Esophagus squamous epithelium (tissue), 5 donors: Measurements from ENCODE around the gene RARA. TPM values are rescaled to one million over a fixed set of nuclear protein-coding genes. Genes with fewer than 3 reads are reported as not detected.

ENCODE experiments used
- DNase-seq: peaks from one replicate; lab custom pipeline; 2025; lab: John Stamatoyannopoulos, UW
- H3K27ac ChIP-seq, 4 donors: fragments of 200-600 bp; sonication (generic); one replicate each; pipeline ENCODE4 v1.5.1; 2016 to 2019; ENCODE audit warnings: mild to moderate bottlenecking in 1 of 4
- H3K27me3 ChIP-seq, 4 donors: fragments of 200-600 bp; sonication (generic); 1 replicate in 3 of 4; 2 replicates in 1 of 4; pipeline versions ENCODE4 v1.5.1 to v1.6.0; 2017 to 2021; ENCODE audit warnings: antibody characterized with exemption in 1 of 4
- H3K36me3 ChIP-seq, 3 donors: fragments of 200-600 bp; sonication (generic); one replicate each; pipeline ENCODE4 v1.5.1; 2016 to 2019
- H3K4me1 ChIP-seq, 3 donors: fragments of 200-600 bp; sonication (generic); one replicate each; pipeline ENCODE4 v1.5.1; 2017 to 2019
- H3K4me3 ChIP-seq, 4 donors: fragments of 200-600 bp; sonication (generic); 1 replicate in 3 of 4; 2 replicates in 1 of 4; pipeline ENCODE4 v1.5.1; 2016 to 2019; ENCODE audit warnings: mild to moderate bottlenecking in 2 of 4, moderate library complexity in 1 of 4
- H3K9me3 ChIP-seq, 3 donors: fragments of 200-600 bp; sonication (generic); one replicate each; pipeline ENCODE4 v1.5.1; 2016 to 2019
- CTCF ChIP-seq, 6 experiments: fragments of 450-650 bp in 4 of 6; fragments of 200-600 bp in 2 of 6; sonication (generic) in 2 of 6; IDR thresholded peaks; one replicate each; pipeline ENCODE4 v1.5.1; 2016 to 2019; ENCODE audit warnings: antibody characterized with exemption in 6 of 6, mild to moderate bottlenecking in 4 of 6, moderate library complexity in 4 of 6
- POLR2A ChIP-seq, 4 donors: fragments of 450-650 bp; IDR thresholded peaks; one replicate each; pipeline ENCODE4 v1.6.1; 2017; ENCODE audit warnings: antibody characterized with exemption in 4 of 4, mild to moderate bottlenecking in 4 of 4, moderate library complexity in 3 of 4
- WGBS, 2 donors: methylation state at CpG; one replicate each; pipeline ENCODE4 v1.1.5; 2018; 5-methylcytosine and 5-hydroxymethylcytosine counted together
- intact Hi-C: fragments of 100-400 bp; cut with DNase I; formaldehyde crosslinking; loops from one replicate; pipeline ENCODE4 v1.15.0; 2022
- total RNA-seq, 4 donors: library from RNA; depleted of rRNA; stranded (reverse); fragments of >200 nt; gene quantifications; one replicate each; pipeline ENCODE4 v1.1.0, GENCODE V29; 2016
- donor health status: DM: yes; HTN: yes; CAD: no.

Gene RARA
- total RNA-seq, 4 donors from 2014 or later: 6.7 to 14.2 (median 10.8) TPM

- intact Hi-C loops: loop anchor here (5.0 kb wide), 1 partner anchor 85 kb away; no protein-coding TSS in a partner anchor
- H3K36me3 ChIP-seq: peaks cover 0 to 1% (median under 1%) of the 10 kb centered on the region in 3 donors
- peak; percentile 92 for DNase-seq
- H3K4me1 ChIP-seq: peaks cover 19 to 48% (median 26%) of the 10 kb centered on the region in 3 donors
- H3K4me3 ChIP-seq: peak within 1 kb of the TSS; percentile 47 to 69 (median 60)
- no peaks in the 10 kb centered on the region for H3K9me3 ChIP-seq
- TF ChIP-seq CTCF (IDR thresholded peaks at IDR 0.05): peak in 1 of 6 experiments; percentile 51
- TF ChIP-seq POLR2A (IDR thresholded peaks at IDR 0.05): peak in 2 of 4 donors; percentile 46 to 78
- WGBS, 2 donors: 0% methylated on average over 13 to 37 of the region's 47 CpGs
- no peaks in the 10 kb centered on the region for H3K27me3 ChIP-seq
- H3K27ac ChIP-seq: peak within 1 kb of the TSS in 3 of 4 donors; percentile 64 to 84 (median 67)
Observed at GRCh38 chr17:40287494-40288369, 21.2 kb upstream of the RARA start, which contains the start of gene CDC6. Gene CDC6 (plus strand): TSS chr17:40287879. CDS start chr17:40289421, 1,542 bp downstream.

DNA sequence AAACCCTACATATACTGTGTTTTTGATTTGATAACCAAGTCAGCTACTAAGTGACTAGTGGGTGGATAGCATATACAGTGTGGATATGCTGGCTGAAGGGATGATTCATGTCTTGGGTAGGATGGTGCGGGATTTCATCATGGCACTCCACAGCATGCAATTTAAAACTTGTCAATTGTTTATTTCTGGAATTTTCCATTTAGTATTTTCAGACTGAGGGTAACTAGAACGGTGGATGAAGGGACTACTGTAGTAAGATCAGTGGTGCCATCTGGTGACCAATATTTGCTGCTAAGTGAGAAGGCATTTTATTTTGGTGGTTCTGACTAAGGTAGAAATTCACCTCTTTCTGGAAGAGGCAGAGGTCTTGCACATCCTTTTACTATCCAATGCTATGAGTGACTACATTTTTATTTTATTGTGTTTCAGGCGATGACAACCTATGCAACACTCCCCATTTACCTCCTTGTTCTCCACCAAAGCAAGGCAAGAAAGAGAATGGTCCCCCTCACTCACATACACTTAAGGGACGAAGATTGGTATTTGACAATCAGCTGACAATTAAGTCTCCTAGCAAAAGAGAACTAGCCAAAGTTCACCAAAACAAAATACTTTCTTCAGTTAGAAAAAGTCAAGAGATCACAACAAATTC lies 18.2 kb upstream of the RARA start:
- 40 to 52% methylated on average over 4 of the region's 4 CpGs for WGBS, 2 donors
- peaks cover 0 to 10% (median 0%) of the 10 kb centered on the region in 3 donors for H3K36me3 ChIP-seq
- TF ChIP-seq CTCF (IDR thresholded peaks at IDR 0.05): peak; percentile 37 to 80 (median 64)
- TF ChIP-seq POLR2A (IDR thresholded peaks at IDR 0.05): no peak
- no peak for DNase-seq
- peaks cover 13 to 24% (median 13%) of the 10 kb centered on the region in 3 donors for H3K4me1 ChIP-seq
- H3K27ac ChIP-seq: peak overlapping the region in 2 of 4 donors; percentile 30 to 32
- H3K4me3 ChIP-seq: no peak overlapping the region
- intact Hi-C loops: no loop called here
- no peaks in the 10 kb centered on the region for H3K9me3 ChIP-seq
- no peaks in the 10 kb centered on the region for H3K27me3 ChIP-seq

DNA sequence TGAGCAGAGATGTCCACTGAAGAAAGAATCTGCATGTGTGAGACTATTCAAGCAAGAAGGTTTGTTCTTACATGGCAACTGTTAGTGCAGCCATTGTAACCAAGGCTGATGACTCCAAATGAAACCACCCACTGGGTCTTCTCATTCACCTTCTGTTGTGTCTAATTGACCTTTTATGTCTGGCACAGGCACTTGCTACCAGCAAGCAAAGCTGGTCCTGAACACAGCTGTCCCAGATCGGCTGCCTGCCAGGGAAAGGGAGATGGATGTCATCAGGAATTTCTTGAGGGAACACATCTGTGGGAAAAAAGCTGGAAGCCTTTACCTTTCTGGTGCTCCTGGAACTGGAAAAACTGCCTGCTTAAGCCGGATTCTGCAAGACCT lies 17.7 kb upstream of the RARA start:
- Histone ChIP-seq H3K9me3 (no peaks in the 10 kb centered on the region), H3K27ac (no peak overlapping the region), H3K4me1 (peaks cover 13 to 24% (median 13%) of the 10 kb centered on the region in 3 donors), H3K4me3 (no peak overlapping the region), H3K36me3 (peaks cover 0 to 13% (median 0%) of the 10 kb centered on the region in 3 donors), H3K27me3 (no peaks in the 10 kb centered on the region)
- intact Hi-C loops: no loop called here
- 66 to 83% methylated on average over 2 of the region's 2 CpGs for WGBS, 2 donors
- TF ChIP-seq POLR2A (IDR thresholded peaks at IDR 0.05): no peak
- no peak for DNase-seq

DNA sequence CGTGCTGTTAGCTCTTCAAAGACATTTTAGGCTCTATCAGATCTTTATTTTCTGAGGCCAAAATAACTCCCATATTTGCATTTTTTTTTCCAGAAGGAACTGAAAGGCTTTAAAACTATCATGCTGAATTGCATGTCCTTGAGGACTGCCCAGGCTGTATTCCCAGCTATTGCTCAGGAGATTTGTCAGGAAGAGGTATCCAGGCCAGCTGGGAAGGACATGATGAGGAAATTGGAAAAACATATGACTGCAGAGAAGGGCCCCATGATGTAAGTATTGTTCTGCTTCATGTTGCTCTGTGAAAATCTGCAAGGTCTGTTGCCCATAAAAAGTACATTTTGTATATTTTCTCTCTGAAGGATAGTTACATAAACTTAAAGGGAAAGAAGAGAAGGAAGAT lies 15.6 kb upstream of the RARA start:
- Histone ChIP-seq H3K36me3 (peaks cover 0 to 13% (median 0%) of the 10 kb centered on the region in 3 donors), H3K9me3 (no peaks in the 10 kb centered on the region), H3K27me3 (no peaks in the 10 kb centered on the region), H3K4me1 (peaks cover 5 to 13% (median 7%) of the 10 kb centered on the region in 3 donors), H3K27ac (peak overlapping the region in 2 of 4 donors; percentile 1 to 55), H3K4me3 (no peak overlapping the region)
- WGBS, 2 donors: 66 to 81% methylated on average over 1 of the region's 1 CpG
- no peak for TF ChIP-seq POLR2A (IDR thresholded peaks at IDR 0.05)
- DNase-seq: no peak
- intact Hi-C loops: no loop called here

DNA sequence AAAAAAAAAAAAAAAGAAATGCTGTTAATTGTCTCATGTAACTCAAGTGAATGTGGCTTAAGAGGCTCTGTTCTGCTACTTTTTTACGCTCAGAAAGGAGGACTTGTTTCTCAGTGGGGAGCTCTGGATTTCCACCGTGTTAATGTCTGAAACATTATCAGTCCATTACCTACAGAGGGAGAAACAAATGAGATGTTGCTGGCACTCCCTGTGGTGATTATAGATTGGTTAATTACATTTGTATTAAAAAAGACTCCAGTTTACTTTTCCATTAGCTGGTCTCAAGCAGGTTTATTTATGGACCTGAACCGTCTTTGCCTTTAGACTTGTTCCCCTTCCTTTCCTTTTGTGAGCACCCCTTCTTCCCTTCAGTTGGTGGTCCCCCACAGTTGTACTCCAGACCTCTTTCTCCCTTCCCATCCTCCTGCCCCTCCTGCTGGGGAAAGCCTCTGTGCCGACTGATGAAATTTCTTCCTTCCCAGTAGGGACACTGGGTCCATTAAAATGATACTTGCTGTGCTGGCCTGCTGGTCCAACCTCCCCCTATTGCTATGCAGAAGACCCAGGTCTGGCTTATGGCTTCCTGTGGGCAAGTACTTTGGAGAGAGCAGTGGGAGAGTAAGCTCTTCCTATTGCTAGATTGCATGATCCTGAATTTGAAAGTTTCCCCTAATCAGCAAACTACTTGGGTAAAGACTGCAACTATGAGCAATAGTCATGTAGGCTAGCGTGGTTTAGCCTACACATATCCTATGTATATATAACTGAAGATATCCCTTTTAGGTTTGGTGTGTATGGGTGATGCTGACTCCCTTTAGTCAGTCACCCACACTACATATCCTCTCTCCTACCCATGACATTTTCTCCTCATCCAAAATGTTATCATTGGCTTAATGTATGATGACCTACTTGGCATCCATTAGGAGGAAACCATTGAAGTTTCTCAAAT lies 13.2 kb upstream of the RARA start:
- WGBS, 2 donors: 82 to 89% methylated on average over 5 of the region's 5 CpGs
- no peak overlapping the region for H3K4me3 ChIP-seq
- no peaks in the 10 kb centered on the region for H3K27me3 ChIP-seq
- H3K36me3 ChIP-seq: peaks cover 0 to 13% (median 0%) of the 10 kb centered on the region in 3 donors
- TF ChIP-seq POLR2A (IDR thresholded peaks at IDR 0.05) (no peak), CTCF (IDR thresholded peaks at IDR 0.05) (no peak)
- H3K27ac ChIP-seq: no peak overlapping the region
- no peaks in the 10 kb centered on the region for H3K9me3 ChIP-seq
- intact Hi-C loops: no loop called here
- no peak for DNase-seq
- H3K4me1 ChIP-seq: no peaks in the 10 kb centered on the region
